GM13976 (cell line): ENCODE measurements around the gene PPP1R26.
"Not testable (repeated sequence)": the region's sequence is repeated elsewhere in the genome, so short reads cannot be mapped to it uniquely, and the experiment has no call there.

ENCODE experiments used
- DNase-seq: peaks from one replicate; pipeline ENCODE4 v3.0.0; 2012; ENCODE audit warnings: low spot score
- CTCF ChIP-seq: IDR thresholded peaks from 2 replicates; pipeline ENCODE4 v1.5.1; 2012; ENCODE audit warnings: borderline replicate concordance, mild to moderate bottlenecking; ENCODE audit not compliant: insufficient read depth; ENCODE audit errors: extremely low read depth, missing control alignments, control extremely low read depth
- in situ Hi-C: fragments of 300-500 bp; cut with MboI; formaldehyde crosslinking; loops from one replicate; pipeline ENCODE4 v1.12.0; 2022; ENCODE audit warnings: low sequenced_read_pairs, mixed read lengths, inconsistent platforms; ENCODE audit not compliant: unreplicated experiment

PPP1R26 gene

GRCh38 chr9:135507104-135508035 lies 27.8 kb downstream of the PPP1R26 start:
- in situ Hi-C loops, result no loop called here
- TF ChIP-seq CTCF, result no peak
- DNase-seq, result no peak

- in situ Hi-C loops, result no loop called here
- DNase-seq, result no peak
- TF ChIP-seq CTCF, result no peak
Measured at GRCh38 chr9:135508211-135508820, 28.7 kb downstream of the PPP1R26 start.

- in situ Hi-C loops, result no loop called here
- no peak for DNase-seq
- TF ChIP-seq CTCF, result no peak
Measured at GRCh38 chr9:135509458-135509857, 29.9 kb downstream of the PPP1R26 start.

- in situ Hi-C loops, result no loop called here
- no peak for DNase-seq
- TF ChIP-seq CTCF, result no peak
Measured at GRCh38 chr9:135512241-135512603, 32.6 kb downstream of the PPP1R26 start.

- DNase-seq, result no peak
- in situ Hi-C loops, result no loop called here
- TF ChIP-seq CTCF, result no peak
Measured at GRCh38 chr9:135512904-135513303, 33.3 kb downstream of the PPP1R26 start.

GRCh38 chr9:135513351-135513846 lies 33.8 kb downstream of the PPP1R26 start:
- in situ Hi-C loops, result no loop called here
- DNase-seq, result no peak

GRCh38 chr9:135513906-135514305 lies 34.3 kb downstream of the PPP1R26 start:
- DNase-seq, in situ Hi-C loops: not testable (repeated sequence)

More at GRCh38 chr9:135513351-135513846, 33.8 kb downstream of the PPP1R26 start:
- TF ChIP-seq CTCF, result no peak
